DMS153 treated with DMSO at 0.1 percent for 48 hours (cell line): Measurements from ENCODE around the gene SGTB.
"Not testable (repeated sequence)": the region's sequence is repeated elsewhere in the genome, so short reads cannot be mapped to it uniquely, and the experiment has no call there.

Source experiments
- DNase-seq: peaks from one replicate; lab custom pipeline; 2025; ENCODE audit not compliant: unreplicated experiment; lab: John Stamatoyannopoulos, UW

SGTB gene

DNA sequence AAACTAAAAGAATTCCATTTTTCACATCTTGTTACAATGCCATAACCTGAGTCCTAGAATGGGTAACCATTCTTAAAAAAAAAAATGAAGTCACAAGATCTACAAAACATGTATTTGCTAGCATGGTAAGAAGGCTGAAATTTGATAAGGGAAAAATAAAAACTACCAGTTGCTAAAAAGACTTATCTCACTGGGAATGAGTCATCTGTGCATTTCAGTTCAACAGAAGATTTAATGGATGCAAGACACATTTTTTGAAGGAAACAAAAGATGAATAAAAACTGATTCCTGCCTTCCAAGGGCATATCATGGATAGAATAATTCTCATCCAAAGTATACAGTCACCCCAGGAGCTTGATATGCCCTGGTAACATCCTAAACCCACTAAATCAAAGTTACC is 47.2 kb downstream of the SGTB start:
- no peak for DNase-seq

DNA sequence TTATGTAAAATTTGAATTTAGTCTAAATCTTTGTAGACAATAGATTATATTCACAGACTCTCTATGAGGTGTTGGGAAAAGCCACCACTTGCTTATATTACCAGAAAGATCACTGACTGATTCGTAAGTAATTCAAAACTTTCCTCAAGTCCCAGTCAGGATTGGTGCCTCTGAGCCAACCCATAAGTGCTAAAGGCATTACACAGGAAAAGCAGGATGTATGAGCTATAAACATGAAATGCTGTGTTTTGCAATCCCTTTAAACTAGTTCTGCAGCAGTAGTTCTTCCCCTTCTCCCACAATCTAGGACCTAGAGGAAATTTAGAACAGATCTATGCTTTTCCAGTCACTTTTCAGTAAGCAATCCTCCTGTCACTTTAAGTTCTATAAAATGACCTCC is 49.1 kb downstream of the SGTB start:
- DNase-seq, result no peak

DNA sequence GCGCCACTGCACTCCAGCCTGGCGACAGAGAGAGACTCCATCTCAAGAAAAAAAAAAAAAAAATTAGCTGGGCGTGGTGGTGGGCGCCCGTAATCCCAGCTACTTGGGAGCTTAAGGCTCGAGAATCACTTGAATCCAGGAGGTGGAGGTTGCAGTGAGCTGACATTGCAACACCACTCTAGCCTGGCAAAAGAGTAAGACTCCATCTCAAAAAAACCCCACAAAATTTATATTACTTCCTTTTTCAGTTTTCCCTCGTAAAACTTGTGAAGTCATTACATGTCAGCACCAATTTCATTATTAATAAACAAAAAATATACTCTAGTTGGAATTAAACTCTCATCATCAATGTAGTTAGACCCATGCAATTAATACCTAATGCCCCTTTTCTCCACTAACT is 53.2 kb downstream of the SGTB start:
- no peak for DNase-seq

DNA sequence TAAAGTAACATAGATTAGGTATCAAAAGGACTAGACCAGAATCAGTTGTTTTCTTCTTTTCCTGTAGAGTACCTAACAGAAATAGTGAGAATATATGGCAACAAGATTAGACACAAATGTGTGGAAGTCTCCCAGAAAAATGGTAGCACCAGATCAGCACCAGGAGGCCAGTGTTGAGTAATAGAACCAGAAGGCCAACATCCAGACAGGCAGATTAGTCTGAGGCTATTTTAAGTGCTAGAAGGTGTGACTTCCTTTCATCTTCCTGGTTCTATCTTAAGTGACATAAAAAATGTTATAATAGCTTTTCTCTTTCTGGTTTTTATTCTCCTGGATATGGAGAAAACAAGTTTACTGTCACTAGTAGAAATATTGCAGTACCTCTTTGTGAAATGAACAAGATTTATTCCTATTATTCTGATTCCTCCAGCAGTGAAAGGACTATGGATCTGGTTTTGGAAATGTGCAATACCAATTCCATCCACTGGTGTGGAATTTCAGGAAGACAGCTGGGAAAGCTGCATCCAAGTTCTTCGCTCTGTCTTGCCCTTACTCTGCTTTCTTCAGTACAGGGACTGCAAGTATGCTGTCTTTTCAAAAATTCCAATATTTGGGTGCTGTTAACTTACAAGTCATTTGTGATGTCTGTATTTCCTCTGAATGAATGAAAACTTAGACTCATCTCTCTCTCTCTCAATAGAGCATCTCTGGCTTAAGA is 57.9 kb downstream of the SGTB start:
- DNase-seq, result no peak

DNA sequence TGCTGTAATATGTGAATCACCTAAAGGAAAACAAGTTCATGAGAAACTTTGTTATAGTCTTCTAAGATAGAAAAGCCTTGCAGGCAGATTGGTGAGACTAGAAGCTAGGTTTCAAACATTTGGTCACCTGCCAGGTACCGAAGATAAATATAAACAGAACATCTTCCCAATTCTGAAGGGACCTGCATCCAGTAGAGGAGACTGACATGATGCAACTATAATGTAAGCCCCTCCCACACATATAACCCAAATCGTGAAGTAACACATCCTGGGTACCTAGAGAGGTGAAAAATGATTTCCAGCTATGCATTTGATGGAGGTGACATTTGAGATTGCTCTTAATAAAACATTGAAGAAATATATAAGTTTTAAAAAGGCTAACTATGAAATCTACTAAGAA is 67.2 kb downstream of the SGTB start:
- no peak for DNase-seq

DNA sequence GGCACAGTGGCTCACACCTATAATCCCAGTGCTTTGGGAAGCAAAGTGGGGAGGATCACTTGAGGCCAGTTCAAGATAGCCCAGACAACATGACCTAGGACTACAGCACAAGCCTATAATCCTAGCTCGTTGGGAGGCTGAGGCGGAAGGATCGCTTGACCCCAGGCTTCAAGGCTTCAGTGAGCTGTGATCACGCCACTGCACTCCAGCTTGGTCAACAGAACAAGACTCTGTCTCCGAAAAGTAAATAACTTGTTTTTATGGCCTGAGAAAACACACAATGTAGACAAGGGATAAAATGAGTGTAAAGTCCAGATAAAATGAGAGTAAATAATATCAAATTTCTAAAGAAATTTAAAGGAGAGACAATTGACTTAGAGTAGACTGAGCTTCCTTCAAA is 70.8 kb downstream of the SGTB start:
- DNase-seq, result no peak

DNA sequence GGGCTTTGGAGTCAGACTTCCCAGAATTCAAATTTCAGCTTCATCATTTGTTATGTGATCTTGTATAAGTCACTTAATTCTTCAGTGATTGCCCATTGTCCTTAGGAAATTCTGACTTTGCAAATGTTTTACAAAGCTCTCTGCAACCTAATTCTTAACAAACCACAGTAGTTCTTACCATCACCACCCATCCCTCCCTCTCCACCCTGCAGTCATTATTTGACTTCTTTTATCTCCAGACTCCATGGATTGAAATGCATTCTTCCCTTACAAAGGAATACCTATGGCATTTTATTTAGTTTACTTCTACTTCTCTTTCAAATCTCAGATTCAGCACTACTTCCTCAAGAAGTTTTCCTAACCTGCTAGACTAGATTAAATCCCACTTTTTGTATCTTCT is 74.0 kb downstream of the SGTB start:
- no peak for DNase-seq

DNA sequence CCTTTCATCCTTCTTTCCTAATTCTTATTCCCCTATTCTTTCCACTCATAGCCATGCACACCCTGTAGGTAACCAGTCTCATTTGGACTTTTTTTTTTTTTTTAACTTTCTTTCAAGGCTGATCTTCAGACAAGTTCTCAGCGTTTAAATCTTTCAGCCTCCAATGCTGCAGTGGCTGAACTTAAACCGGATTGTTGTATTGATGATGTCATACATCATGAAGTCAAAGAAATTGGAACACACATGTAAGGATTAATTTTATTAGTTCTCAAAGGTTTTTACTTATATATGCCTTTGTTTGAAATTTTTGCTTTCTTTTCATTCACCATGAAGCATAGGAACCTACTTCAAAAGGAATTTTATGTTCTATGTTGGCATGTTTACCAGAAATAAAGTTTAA is 75.0 kb downstream of the SGTB start:
- no peak for DNase-seq

DNA sequence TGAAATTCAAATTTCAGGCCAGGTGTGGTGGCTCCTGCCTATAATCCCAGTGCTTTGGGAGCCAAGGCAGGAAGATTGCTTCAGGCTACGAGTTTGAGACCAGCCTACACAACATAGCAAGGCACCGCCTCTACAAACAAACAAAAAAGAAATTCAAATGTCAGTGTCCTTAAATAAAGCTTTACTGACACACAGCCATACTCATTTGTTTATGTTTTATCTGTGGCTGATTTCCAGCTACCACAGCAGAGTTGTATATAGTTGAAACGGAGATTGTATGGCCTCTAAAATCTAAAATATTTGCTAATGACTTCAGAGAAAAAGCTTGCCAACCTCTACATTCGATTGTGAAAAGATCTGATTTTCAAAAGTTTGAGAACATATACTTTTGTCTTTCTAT is 81.7 kb downstream of the SGTB start:
- DNase-seq, result no peak

DNA sequence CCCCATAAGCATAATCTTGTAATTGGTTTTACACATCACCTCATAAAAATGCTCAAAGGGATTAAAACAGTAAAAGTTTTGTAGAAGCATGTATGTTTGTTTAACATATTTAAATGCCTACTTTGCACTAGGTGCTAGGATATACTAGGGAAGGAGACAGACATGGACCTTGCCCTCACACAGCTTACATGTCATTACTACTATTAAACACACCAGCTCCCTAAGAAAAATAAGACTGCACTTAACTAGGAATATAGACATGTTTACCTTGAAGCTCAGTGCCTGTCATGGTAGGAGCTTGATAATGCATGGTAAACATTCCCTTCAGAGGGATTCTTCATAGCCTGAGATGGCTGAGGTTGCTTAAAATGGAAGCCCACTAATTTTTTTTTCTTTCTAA is 90.9 kb downstream of the SGTB start:
- no peak for DNase-seq

DNA sequence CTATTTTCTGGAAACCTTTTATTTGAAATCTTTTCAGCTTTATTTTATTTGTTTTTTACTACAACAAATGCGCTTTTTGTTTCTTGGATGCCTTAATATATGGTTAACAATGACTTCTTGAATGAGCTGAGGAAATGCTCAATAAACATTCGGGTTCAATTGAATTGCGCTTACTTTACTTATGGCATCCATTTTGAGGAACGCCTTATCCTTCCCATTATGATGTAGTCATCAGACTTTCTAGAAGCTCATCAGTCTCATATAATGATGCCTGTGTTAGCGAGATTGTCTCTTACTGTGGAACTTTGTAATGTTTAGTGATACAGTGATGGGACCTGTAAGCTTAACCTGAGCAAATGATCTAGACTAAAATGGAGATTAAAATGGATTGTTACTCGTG is 96.2 kb downstream of the SGTB start:
- no peak for DNase-seq

DNA sequence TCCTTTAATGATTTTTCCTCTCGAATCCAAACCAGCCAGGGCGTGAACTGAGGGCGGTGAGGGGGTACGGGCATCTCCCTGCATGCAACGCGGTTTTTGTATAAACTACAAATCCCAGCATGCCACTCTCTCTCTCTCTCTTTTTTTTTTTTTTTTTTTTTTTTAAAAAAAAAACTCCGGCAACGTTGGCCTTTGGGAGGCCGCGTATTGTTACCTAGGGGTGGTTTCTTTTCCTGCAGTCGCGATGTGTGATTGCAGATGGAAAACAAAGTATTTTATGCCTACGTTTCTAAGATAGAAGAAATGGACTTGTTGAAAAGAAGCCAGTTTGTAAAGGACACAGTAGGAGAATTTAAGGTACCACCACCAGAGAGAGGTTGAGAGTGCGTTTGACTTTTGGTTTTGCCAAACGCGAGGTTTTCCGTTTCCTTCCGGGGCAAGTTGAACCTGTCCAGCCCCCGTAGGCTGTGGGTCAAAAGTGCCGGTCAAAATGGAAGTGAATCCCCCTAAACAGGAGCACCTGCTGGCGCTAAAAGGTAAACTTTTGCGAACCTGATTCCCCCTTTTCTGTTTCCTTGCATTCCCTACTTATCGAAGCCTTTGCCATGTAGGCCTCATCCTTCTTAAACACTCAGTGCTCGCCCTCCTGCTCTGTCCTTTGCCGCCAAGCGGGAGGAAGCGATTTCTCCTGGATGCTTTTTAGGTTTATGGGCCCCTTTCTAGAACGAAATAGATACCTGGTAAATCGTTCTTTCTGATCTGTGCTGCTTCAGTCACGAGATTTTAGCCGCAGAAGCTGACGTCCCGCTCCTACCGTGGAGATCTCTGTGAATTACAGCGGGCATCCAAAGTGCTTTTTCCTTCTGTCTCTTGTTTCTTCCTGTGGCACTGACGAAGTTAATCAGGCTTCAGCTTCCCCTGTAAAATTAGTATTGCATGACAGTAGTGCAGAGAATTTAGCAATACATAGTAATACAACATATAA is 97.0 kb downstream of the SGTB start, which contains the start of the genes SHLD3 and TRAPPC13:
TSS of gene SHLD3 (plus strand) at position 457 of the 985 bp plus-strand sequence. CDS start 4,561 bp downstream, outside the sequence.
TSS of gene TRAPPC13 (plus strand) at position 457 of the 985 bp plus-strand sequence. CDS start at position 491, 34 bp downstream.
- peak; percentile 64 for DNase-seq

DNA sequence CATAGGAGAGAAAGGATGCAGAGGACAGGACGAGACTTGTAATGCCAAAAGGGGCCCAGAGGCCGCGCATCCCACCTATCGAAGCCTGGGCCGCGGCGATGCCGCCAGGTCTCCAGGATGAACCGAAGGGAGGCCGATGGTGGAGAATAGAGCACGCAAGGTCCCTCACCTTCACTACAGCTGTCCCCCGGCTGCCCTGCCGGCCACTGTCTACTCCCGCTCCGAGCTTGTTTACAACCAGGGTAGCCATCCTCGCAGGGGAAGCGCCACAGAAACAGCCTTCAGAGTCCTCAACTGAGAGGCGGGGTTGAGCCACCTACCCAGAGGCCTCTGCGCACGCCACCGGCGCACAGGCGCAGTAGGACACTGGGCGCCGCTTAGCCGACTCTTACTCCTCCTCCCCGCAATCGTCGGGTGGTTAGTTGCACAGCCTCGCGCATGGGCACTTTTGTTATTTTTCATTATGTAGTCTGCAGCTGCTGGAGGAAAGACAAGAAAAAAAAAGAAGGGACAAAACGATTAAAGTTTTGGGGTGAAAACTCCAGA is 97.8 kb downstream of the SGTB start, which contains the start of gene TRIM23:
TSS of gene TRIM23 (minus strand) at position 309 of the 546 bp plus-strand sequence. CDS start at position 250, 59 bp downstream.
- DNase-seq, result peak; percentile 69

DNA sequence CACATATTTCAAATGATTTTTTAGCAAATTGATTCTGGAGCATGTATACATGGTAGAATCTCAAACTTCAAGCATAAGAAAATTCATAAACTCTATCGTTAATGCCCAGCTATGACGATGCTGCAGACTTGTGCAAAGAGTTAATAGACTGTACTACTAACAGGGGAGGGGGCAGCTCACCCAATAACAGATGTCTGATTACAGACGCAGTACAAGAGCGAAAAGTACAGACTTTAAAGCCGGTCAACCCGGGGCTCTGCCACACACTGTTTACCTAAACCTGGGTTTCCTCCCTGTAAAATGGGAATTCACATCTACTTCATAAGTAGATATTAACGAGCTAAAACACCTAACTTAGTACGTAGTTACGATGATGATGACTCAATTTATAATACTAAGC is 98.4 kb downstream of the SGTB start:
- no peak for DNase-seq

DNA sequence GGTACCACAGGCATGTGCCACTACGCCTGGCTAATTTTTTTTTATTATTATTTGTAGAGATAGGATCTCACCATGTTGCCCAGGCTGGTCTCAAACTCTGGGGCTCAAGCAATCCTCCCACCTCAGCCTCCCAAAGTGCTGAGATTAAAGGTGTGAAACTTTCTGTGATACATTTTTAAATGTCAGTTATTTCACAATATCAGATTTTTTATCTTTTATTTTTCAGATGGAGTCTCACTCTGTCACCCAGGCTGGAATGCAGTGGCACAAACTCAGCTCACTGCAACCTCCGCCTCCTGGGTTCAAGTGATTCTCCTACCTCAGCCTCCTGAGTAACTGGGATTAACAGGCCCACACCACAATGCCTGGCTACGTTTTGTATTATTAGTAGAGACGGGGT is 99.9 kb downstream of the SGTB start:
- not testable (repeated sequence) for DNase-seq

DNA sequence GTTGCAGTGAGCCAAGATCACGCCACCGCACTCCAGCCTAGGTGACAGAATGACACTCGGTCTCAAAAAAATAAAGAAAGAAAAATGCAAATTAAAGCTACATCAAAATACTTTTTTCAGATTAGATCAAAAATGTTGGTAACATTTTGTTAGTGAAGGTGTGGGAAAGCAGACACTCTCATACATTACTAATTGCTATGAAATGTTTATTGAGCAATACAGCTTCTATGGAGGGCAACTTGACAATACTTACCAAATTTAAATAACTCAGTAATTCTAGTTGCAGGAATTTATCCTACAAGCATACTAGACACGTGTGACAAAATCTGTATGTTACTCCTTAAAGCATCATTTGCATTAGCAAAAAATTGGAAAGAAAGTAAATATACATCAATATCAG is 101.9 kb downstream of the SGTB start:
- DNase-seq, result no peak
